Endothelial cell of umbilical vein (primary cell): ENCODE results near the gene COL18A1. TPM values are rescaled to one million over a fixed set of nuclear protein-coding genes. Genes with fewer than 3 reads are reported as not detected.

Source experiments
- BruUV-seq: library from RNA; stranded (reverse); fragments of 400-500 nt; replicated peaks from 2 replicates; lab custom pipeline; 2021; lab: Mats Ljungman, UMichigan
- CTCF ChIA-PET: fragments of 300-600, 350-600 bp; sonication (Branson Sonifier 250); formaldehyde crosslinking; loops from one replicate; lab custom pipeline; 2021; ENCODE audit warnings: antibody characterized with exemption, inconsistent platforms; lab: Charles Lee
- POLR2A ChIA-PET: fragments of 300-600, 350-600 bp; sonication (Branson Sonifier 250); formaldehyde crosslinking; loops from one replicate; lab custom pipeline; 2021; ENCODE audit warnings: antibody characterized with exemption, inconsistent platforms; lab: Charles Lee
- DNase-seq: peaks from one replicate; pipeline ENCODE4 v3.0.0-alpha.2; 2011; ENCODE audit warnings: low read depth, low spot score
- FAIRE-seq: peaks from 2 replicates; lab custom pipeline; 2011; peaks lifted over from hg19 to GRCh38; lab: Jason Lieb, UNC
- H2AFZ ChIP-seq: 2 replicates; pipeline ENCODE4 v1.6.0; 2012; ENCODE audit warnings: low read depth, low read length, control low read depth, inconsistent platforms
- H3K27ac ChIP-seq: 2 replicates; pipeline ENCODE4 v1.5.1; 2011; ENCODE audit warnings: low read depth, mild to moderate bottlenecking, control low read depth, low read length, moderate library complexity; ENCODE audit not compliant: insufficient read depth
- H3K27me3 ChIP-seq, 2 experiments: 2 replicates each; pipeline versions ENCODE4 v1.6.0 to v1.6.1; 2011; ENCODE audit warnings: low read length in 2 of 2, mixed read lengths in 1 of 2; ENCODE audit not compliant: control insufficient read depth in 2 of 2, insufficient read depth in 2 of 2
- H3K36me3 ChIP-seq, 2 experiments: 2 replicates in 1 of 2; 3 replicates in 1 of 2; pipeline ENCODE4 v1.5.1; 2011; ENCODE audit warnings: low read length in 2 of 2, mild to moderate bottlenecking in 1 of 2, moderate library complexity in 1 of 2; ENCODE audit not compliant: control insufficient read depth in 2 of 2, insufficient read depth in 2 of 2; ENCODE audit errors: extremely low read depth in 1 of 2
- H3K4me1 ChIP-seq: 3 replicates; pipeline ENCODE4 v1.5.1; 2011; ENCODE audit warnings: mild to moderate bottlenecking, low read length; ENCODE audit not compliant: control insufficient read depth, insufficient read depth; ENCODE audit errors: extremely low read depth
- H3K4me2 ChIP-seq: 2 replicates; pipeline ENCODE4 v1.6.1; 2011; ENCODE audit warnings: low read length, control low read depth, mixed read lengths; ENCODE audit not compliant: insufficient read depth
- H3K4me3 ChIP-seq, 3 experiments: fragments of 200-600 bp in 1 of 3; sonication (generic), shearing (Covaris generic) in 1 of 3; replicated peaks in 1 of 3; 2 replicates each; pipeline ENCODE4 v1.5.1; 2011 to 2016; ENCODE audit warnings: control low read depth in 3 of 3, low read length in 3 of 3, mild to moderate bottlenecking in 2 of 3, inconsistent platforms in 1 of 3, low read depth in 1 of 3, moderate library complexity in 1 of 3; ENCODE audit not compliant: insufficient read depth in 1 of 3
- H3K79me2 ChIP-seq: 2 replicates; pipeline ENCODE4 v1.6.0; 2012; ENCODE audit warnings: low read length, inconsistent platforms; ENCODE audit not compliant: control insufficient read depth, insufficient read depth
- H3K9ac ChIP-seq: replicated peaks from 2 replicates; pipeline ENCODE3; 2011; ENCODE audit warnings: low read length, control low read depth; ENCODE audit not compliant: insufficient read depth; ENCODE audit errors: extremely low read depth
- H3K9me1 ChIP-seq: replicated peaks from 3 replicates; pipeline ENCODE4 v1.6.0; 2011; ENCODE audit warnings: mild to moderate bottlenecking, low read length; ENCODE audit not compliant: control insufficient read depth, insufficient read depth; ENCODE audit errors: extremely low read depth
- H3K9me3 ChIP-seq: replicated peaks from 2 replicates; pipeline ENCODE4 v1.5.1; 2012; ENCODE audit warnings: low read length, inconsistent platforms; ENCODE audit not compliant: control insufficient read depth, insufficient read depth
- H4K20me1 ChIP-seq: replicated peaks from 2 replicates; pipeline ENCODE3; 2011; ENCODE audit warnings: mild to moderate bottlenecking, low read length; ENCODE audit not compliant: control insufficient read depth, insufficient read depth; ENCODE audit errors: extremely low read depth
- EZH2 ChIP-seq: IDR thresholded peaks from 2 replicates; pipeline ENCODE4 v1.6.1; 2012; ENCODE audit warnings: borderline replicate concordance, low read depth, mild to moderate bottlenecking, moderate library complexity, low read length, inconsistent platforms; ENCODE audit not compliant: severe bottlenecking
- FOS ChIP-seq: IDR thresholded peaks from 2 replicates; pipeline ENCODE4 v1.6.1; 2011; ENCODE audit warnings: mild to moderate bottlenecking, low read length, moderate library complexity, borderline replicate concordance; ENCODE audit not compliant: insufficient read depth
- GATA2 ChIP-seq: IDR thresholded peaks from 2 replicates; pipeline ENCODE4 v1.7.0; 2011; ENCODE audit warnings: low read depth, mild to moderate bottlenecking, moderate library complexity, mixed read lengths, low read length; ENCODE audit not compliant: insufficient read length, insufficient read depth
- JUN ChIP-seq: IDR thresholded peaks from 2 replicates; pipeline ENCODE4 v1.6.1; 2011; ENCODE audit warnings: borderline replicate concordance, low read depth; ENCODE audit not compliant: insufficient read length, insufficient read depth
- MAX ChIP-seq: IDR thresholded peaks from 2 replicates; pipeline ENCODE4 v1.6.1; 2011; ENCODE audit not compliant: insufficient read depth, insufficient read length
- MYC ChIP-seq: IDR thresholded peaks from one replicate; pipeline ENCODE4 v1.6.1; 2011; ENCODE audit warnings: mild to moderate bottlenecking, low read depth, low read length
- POLR2A ChIP-seq: IDR thresholded peaks from 2 replicates; pipeline ENCODE4 v1.6.1; 2012; ENCODE audit warnings: low read depth, mild to moderate bottlenecking, control low read depth, low read length
- POLR2AphosphoS5 ChIP-seq: IDR thresholded peaks from 2 replicates; pipeline ENCODE4 v1.6.1; 2012; ENCODE audit warnings: low read depth, mild to moderate bottlenecking, control low read depth, low read length, moderate library complexity; ENCODE audit not compliant: insufficient read depth
- dilution Hi-C: fragments of 300-500 bp; cut with MboI; formaldehyde crosslinking; loops from one replicate; pipeline ENCODE4 v1.15.0; 2019; ENCODE audit warnings: low sequenced_read_pairs; ENCODE audit not compliant: extremely low pct_ligation_motif_present
- intact Hi-C: fragments of 100-400 bp; cut with micrococcal nuclease; formaldehyde crosslinking; loops from one replicate; pipeline ENCODE4 v1.10.0; 2022
- polyA plus RNA-seq, 4 experiments: library from polyadenylated mRNA; depleted of rRNA in 3 of 4; stranded (reverse) in 3 of 4; unstranded in 1 of 4; fragments of >200 nt; gene quantifications; 2 replicates each; pipeline versions ENCODE4 v1.2.1 to v1.2.3, GENCODE V29; 2011 to 2012; ENCODE audit warnings: missing spikeins in 1 of 4
- total RNA-seq: library from RNA; stranded (reverse); gene quantifications from 2 replicates; pipeline ENCODE4 v1.2.3, GENCODE V29; 2021

COL18A1 gene
- total and polyA plus RNA-seq, 2 donors (not counting 3 experiments of a cell fraction or from before 2014, with no cell fraction given): 198 to 252 TPM

- ChIA-PET CTCF (interaction anchor here (1.4 to 1.7 kb wide), 4 partner anchors 11 to 128 kb away, joined by 4 to 6 read pairs (median 4); no protein-coding TSS in a partner anchor), POLR2A (interaction anchor here (1.1 kb wide), 1 partner anchor 100 kb away, joined by 3 read pairs; no protein-coding TSS in a partner anchor)
- H3K36me3 ChIP-seq: peaks cover 0 to 10% of the 10 kb centered on the region in 2 experiments
- TF ChIP-seq JUN (no peak), GATA2 (no peak), POLR2A (no peak), EZH2 (no peak), MYC (no peak), MAX (no peak), POLR2AphosphoS5 (no peak), FOS (no peak)
- DNase-seq: no peak
- H3K79me2 ChIP-seq: peaks cover 95% of the 10 kb centered on the region
- no peaks in the 10 kb centered on the region for H3K9me3 ChIP-seq
- H3K9ac ChIP-seq: no peak overlapping the region
- intact Hi-C loops (no loop called here), dilution Hi-C loops (no loop called here)
- H3K4me1 ChIP-seq: peaks cover 6% of the 10 kb centered on the region
- no peak overlapping the region for H2AFZ ChIP-seq
- FAIRE-seq: no peak
- no peak overlapping the region for H3K4me3 ChIP-seq
- H3K27me3 ChIP-seq: no peaks in the 10 kb centered on the region
- no peak overlapping the region for H3K4me2 ChIP-seq
- no TSS peak for BruUV-seq
- H3K27ac ChIP-seq: no peak overlapping the region
- H3K9me1 ChIP-seq: no peaks in the 10 kb centered on the region
- peaks cover 3% of the 10 kb centered on the region for H4K20me1 ChIP-seq
These were observed 12.4 kb downstream of the COL18A1 start for GRCh38 chr21:45417256-45417950.
